Globus pallidus (tissue), 1 donor: ENCODE measurements around the gene STAMBPL1.
"Not testable (repeated sequence)": the region's sequence is repeated elsewhere in the genome, so short reads cannot be mapped to it uniquely, and the experiment has no call there.

Experiments used
- DNase-seq: peaks from one replicate; pipeline ENCODE4 v3.0.0-alpha.2; 2015; ENCODE audit warnings: low spot score

Gene STAMBPL1

GRCh38 chr10:88879534-88880281 lies at the start of gene STAMBPL1:
Gene STAMBPL1 (plus strand): TSS chr10:88880245. CDS start chr10:88901709, 21,464 bp downstream.
- no peak for DNase-seq

GRCh38 chr10:88830643-88831268 lies 49.3 kb upstream of the STAMBPL1 start:
- no peak for DNase-seq

- DNase-seq = no peak
Measured at GRCh38 chr10:88831709-88832108, 48.3 kb upstream of the STAMBPL1 start.

GRCh38 chr10:88832376-88832775 lies 47.7 kb upstream of the STAMBPL1 start:
- DNase-seq = no peak

GRCh38 chr10:88833156-88833555 lies 46.9 kb upstream of the STAMBPL1 start:
- no peak for DNase-seq

GRCh38 chr10:88833723-88834122 lies 46.3 kb upstream of the STAMBPL1 start:
- DNase-seq = no peak

GRCh38 chr10:88835096-88835909 lies 44.7 kb upstream of the STAMBPL1 start:
- peak; percentile 77 for DNase-seq

- DNase-seq = no peak
Measured at GRCh38 chr10:88835910-88836221, 44.2 kb upstream of the STAMBPL1 start.

GRCh38 chr10:88837632-88838031 lies 42.4 kb upstream of the STAMBPL1 start:
- not testable (repeated sequence) for DNase-seq

- no peak for DNase-seq
Measured at GRCh38 chr10:88838766-88839350, 41.2 kb upstream of the STAMBPL1 start.

GRCh38 chr10:88840104-88840503 lies 39.9 kb upstream of the STAMBPL1 start:
- DNase-seq = no peak

- DNase-seq = no peak
Measured at GRCh38 chr10:88840881-88841280, 39.2 kb upstream of the STAMBPL1 start.

- DNase-seq = no peak
Measured at GRCh38 chr10:88841316-88842111, 38.5 kb upstream of the STAMBPL1 start.

GRCh38 chr10:88843171-88843570 lies 36.9 kb upstream of the STAMBPL1 start:
- no peak for DNase-seq

GRCh38 chr10:88848499-88848898 lies 31.5 kb upstream of the STAMBPL1 start:
- no peak for DNase-seq

- DNase-seq = no peak
Measured at GRCh38 chr10:88849234-88849633, 30.8 kb upstream of the STAMBPL1 start.

GRCh38 chr10:88850712-88851111 lies 29.3 kb upstream of the STAMBPL1 start:
- DNase-seq = no peak

GRCh38 chr10:88851706-88852105 lies 28.3 kb upstream of the STAMBPL1 start, which contains the start of gene ANKRD22:
Gene ANKRD22 (minus strand): TSS chr10:88851844. CDS start chr10:88851607, 237 bp downstream.
- DNase-seq = no peak

GRCh38 chr10:88852327-88852726 lies 27.7 kb upstream of the STAMBPL1 start:
- DNase-seq = no peak

- DNase-seq = peak; percentile 24
Measured at GRCh38 chr10:88853155-88853881, 26.7 kb upstream of the STAMBPL1 start.

GRCh38 chr10:88854684-88855083 lies 25.4 kb upstream of the STAMBPL1 start:
- DNase-seq = no peak
